Small intestine (tissue), 7 donors: Measurements from ENCODE around the gene CFAP298. TPM values are rescaled to one million over a fixed set of nuclear protein-coding genes. Genes with fewer than 3 reads are reported as not detected.

ENCODE experiments used
- DNase-seq, 2 donors: peaks; one replicate each; pipeline versions ENCODE4 v3.0.0 to v3.0.0-alpha.2; 2013
- FAIRE-seq: peaks from 2 replicates; lab custom pipeline; 2012; peaks lifted over from hg19 to GRCh38; lab: Jason Lieb, UNC
- H3K27ac ChIP-seq, 3 donors: one replicate each; pipeline ENCODE4 v1.5.1; 2013; ENCODE audit warnings: low read length in 2 of 3, mild to moderate bottlenecking in 2 of 3, control low read depth in 1 of 3, inconsistent platforms in 1 of 3, low read depth in 1 of 3, moderate library complexity in 1 of 3
- H3K27me3 ChIP-seq, 3 donors: one replicate each; pipeline ENCODE4 v1.6.1; 2013; ENCODE audit warnings: low read length in 3 of 3, inconsistent platforms in 1 of 3; ENCODE audit not compliant: control insufficient read depth in 3 of 3, insufficient read depth in 3 of 3
- H3K36me3 ChIP-seq, 3 donors: one replicate each; pipeline ENCODE4 v1.6.1; 2013; ENCODE audit warnings: low read length in 3 of 3, inconsistent platforms in 1 of 3, low read depth in 1 of 3, mild to moderate bottlenecking in 1 of 3, moderate library complexity in 1 of 3; ENCODE audit not compliant: control insufficient read depth in 3 of 3, insufficient read depth in 2 of 3
- H3K4me1 ChIP-seq, 3 donors: one replicate each; pipeline ENCODE4 v1.6.1; 2013; ENCODE audit warnings: low read length in 2 of 3, inconsistent platforms in 1 of 3, low read depth in 1 of 3, mild to moderate bottlenecking in 1 of 3, moderate library complexity in 1 of 3; ENCODE audit not compliant: control insufficient read depth in 3 of 3, insufficient read depth in 2 of 3
- H3K4me3 ChIP-seq, 3 donors: one replicate each; pipeline ENCODE4 v1.5.1; 2013; ENCODE audit warnings: low read length in 3 of 3, control low read depth in 1 of 3, inconsistent platforms in 1 of 3, low read depth in 1 of 3, mild to moderate bottlenecking in 1 of 3, moderate library complexity in 1 of 3
- H3K9me3 ChIP-seq, 2 donors: one replicate each; pipeline ENCODE4 v1.6.1; 2013; ENCODE audit warnings: low read depth in 1 of 2, low read length in 1 of 2; ENCODE audit not compliant: control insufficient read depth in 2 of 2, insufficient read depth in 1 of 2
- WGBS, 3 donors: extraction: QIAGEN DNeasy Blood & Tissue Kit; methylation state at CpG; one replicate each; pipeline ENCODE4 v1.1.7; 2013; 5-methylcytosine and 5-hydroxymethylcytosine counted together
- polyA plus RNA-seq, 4 donors: library from polyadenylated mRNA; stranded (reverse) in 3 of 4; unstranded in 1 of 4; fragments of 200-250 nt in 3 of 4; fragments of 120-200 nt in 1 of 4; gene quantifications; one replicate each; pipeline versions ENCODE4 v1.2.1 to v1.2.3, GENCODE V29; 2013
- donor health status: healthy with polysubstance abuse.
- donor health status: control.
- donor health status: control.
- donor health status: Bipolar disorder and iron deficiency.
- donor health status: healthy.

The CFAP298 gene
- polyA plus RNA-seq, 4 donors: 29.5 to 51.1 (median 37.2) TPM

- DNase-seq (no peak), FAIRE-seq (no peak)
- WGBS, 3 donors: 90 to 95% (median 92%) methylated on average over 13 of the region's 13 CpGs
- Histone ChIP-seq H3K9me3 (no peaks in the 10 kb centered on the region), H3K36me3 (no peaks in the 10 kb centered on the region), H3K4me3 (no peak overlapping the region), H3K4me1 (no peaks in the 10 kb centered on the region), H3K27me3 (no peaks in the 10 kb centered on the region), H3K27ac (no peak overlapping the region)
Measured at GRCh38 chr21:32580949-32581348, 31.2 kb downstream of the CFAP298 start.

GRCh38 chr21:32578107-32578691, 34.0 kb downstream of the CFAP298 start:
- Histone ChIP-seq H3K9me3 (no peaks in the 10 kb centered on the region), H3K27ac (no peak overlapping the region), H3K27me3 (no peaks in the 10 kb centered on the region), H3K4me1 (no peaks in the 10 kb centered on the region), H3K36me3 (no peaks in the 10 kb centered on the region), H3K4me3 (no peak overlapping the region)
- FAIRE-seq: no peak
- 42 to 57% (median 53%) methylated on average over 15 of the region's 15 CpGs for WGBS, 3 donors
- DNase-seq: peak in 1 of 2 donors; percentile 23

- WGBS, 3 donors: 92 to 93% (median 93%) methylated on average over 11 of the region's 11 CpGs
- H3K36me3 ChIP-seq: no peaks in the 10 kb centered on the region
- no peak overlapping the region for H3K27ac ChIP-seq
- DNase-seq (no peak), FAIRE-seq (no peak)
- no peak overlapping the region for H3K4me3 ChIP-seq
- H3K27me3 ChIP-seq: no peaks in the 10 kb centered on the region
- no peaks in the 10 kb centered on the region for H3K4me1 ChIP-seq
- H3K9me3 ChIP-seq: no peaks in the 10 kb centered on the region
Measured at GRCh38 chr21:32576011-32576410, 36.2 kb downstream of the CFAP298 start.

DNA sequence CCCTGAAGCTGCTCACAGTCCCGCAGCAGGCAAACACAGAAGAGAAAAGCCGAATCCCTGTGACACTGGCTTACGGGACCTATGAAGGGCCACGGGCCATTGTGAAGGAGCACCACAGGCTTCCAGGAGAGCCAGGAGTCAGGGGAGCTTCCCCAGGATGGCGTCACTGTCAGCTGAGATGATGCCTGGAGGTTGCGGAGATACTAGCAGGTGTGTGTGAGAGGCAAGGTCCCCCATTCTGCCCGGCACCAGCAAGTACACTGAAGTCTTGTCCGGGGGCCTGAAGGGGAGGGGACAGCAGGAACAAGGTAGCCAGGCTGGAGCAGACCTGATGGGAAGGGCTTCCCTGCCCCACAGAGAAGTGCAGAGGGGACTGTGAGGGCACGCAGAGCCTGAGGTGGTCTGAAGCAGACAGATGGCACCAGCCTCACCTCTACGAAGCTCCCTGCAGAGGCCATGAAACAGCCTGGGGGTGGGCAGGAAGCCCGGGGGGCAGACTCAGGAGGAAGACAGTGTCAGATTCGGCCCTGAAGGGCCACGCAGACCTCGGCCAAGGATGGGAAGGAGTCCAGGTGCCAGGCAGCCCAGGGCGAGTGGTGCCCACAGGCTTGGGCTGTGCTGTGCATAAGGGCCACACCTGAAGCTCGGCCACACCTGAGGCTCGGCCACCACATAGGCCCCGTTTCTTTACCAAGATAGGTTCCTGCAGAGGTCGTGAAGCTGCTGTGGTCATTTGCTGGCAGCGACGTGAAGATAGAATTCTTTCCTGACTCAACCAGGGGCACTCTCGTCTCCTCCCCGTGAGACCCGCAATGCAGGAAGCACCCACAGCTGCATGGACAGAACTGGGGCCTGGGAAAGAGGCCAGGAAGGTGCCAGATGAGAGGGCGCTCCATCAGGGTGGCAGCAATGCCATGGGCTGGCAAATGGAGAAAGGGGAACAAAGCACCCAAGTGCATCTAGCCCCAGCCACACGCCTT, 36.9 kb downstream of the CFAP298 start:
- Histone ChIP-seq H3K36me3 (no peaks in the 10 kb centered on the region), H3K27ac (no peak overlapping the region), H3K27me3 (no peaks in the 10 kb centered on the region), H3K9me3 (no peaks in the 10 kb centered on the region), H3K4me1 (no peaks in the 10 kb centered on the region), H3K4me3 (no peak overlapping the region)
- DNase-seq (no peak), FAIRE-seq (no peak)
- 87 to 90% (median 89%) methylated on average over 26 of the region's 26 CpGs for WGBS, 3 donors

DNA sequence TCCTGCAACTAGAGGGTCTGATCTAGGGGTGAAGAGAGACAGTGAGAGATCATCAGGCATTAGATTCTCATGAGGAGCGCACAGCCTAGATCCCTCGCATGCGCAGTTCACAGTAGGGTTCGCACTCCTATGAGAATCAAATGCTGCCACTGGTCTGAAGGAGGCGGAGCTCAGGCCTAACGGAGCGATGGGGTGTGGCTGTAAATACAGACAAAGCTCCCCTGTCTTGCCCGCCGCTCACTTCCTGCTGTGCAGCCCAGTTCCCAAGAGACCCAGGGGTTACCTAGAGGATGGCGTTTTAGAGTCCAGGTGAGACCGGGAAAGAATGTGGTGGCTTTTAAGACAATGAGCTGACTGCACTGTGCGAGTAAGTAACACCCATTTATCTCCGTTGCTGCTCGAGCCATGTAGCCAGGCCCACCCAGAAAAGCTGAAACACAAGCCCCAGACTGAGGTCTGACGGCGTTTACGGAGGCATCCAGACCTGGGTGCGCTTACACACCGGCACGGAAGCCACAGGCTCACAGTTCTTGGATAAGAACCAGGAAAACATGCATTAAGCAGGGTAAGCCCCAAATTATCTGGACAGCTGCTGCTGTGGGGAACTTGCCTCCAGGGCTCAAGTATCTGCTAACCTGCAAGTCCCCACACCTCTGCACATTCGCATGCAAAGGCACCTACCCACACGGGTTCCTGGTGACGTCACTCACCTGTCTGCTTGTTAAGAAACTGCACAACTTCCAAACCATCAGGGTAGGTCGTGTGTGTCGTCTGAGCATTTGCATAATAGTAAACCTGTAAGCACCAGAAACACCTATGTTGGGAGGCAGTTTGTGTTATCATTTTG, 39.4 kb downstream of the CFAP298 start:
- no peak overlapping the region for H3K4me3 ChIP-seq
- no peak for FAIRE-seq
- WGBS, 3 donors: 15 to 59% (median 43%) methylated on average over 25 of the region's 25 CpGs
- H3K4me1 ChIP-seq: no peaks in the 10 kb centered on the region
- no peaks in the 10 kb centered on the region for H3K36me3 ChIP-seq
- peak overlapping the region in 1 of 3 donors; percentile 41 for H3K27ac ChIP-seq
- H3K9me3 ChIP-seq: no peaks in the 10 kb centered on the region
- H3K27me3 ChIP-seq: no peaks in the 10 kb centered on the region
- peak; percentile 31 to 65 for DNase-seq

- no peaks in the 10 kb centered on the region for H3K9me3 ChIP-seq
- WGBS, 3 donors: 83 to 85% (median 84%) methylated on average over 3 of the region's 3 CpGs
- no peaks in the 10 kb centered on the region for H3K4me1 ChIP-seq
- H3K36me3 ChIP-seq: no peaks in the 10 kb centered on the region
- no peak overlapping the region for H3K4me3 ChIP-seq
- FAIRE-seq (no peak), DNase-seq (no peak)
- H3K27me3 ChIP-seq: no peaks in the 10 kb centered on the region
- no peak overlapping the region for H3K27ac ChIP-seq
Measured at GRCh38 chr21:32570456-32570855, 41.7 kb downstream of the CFAP298 start.

DNA sequence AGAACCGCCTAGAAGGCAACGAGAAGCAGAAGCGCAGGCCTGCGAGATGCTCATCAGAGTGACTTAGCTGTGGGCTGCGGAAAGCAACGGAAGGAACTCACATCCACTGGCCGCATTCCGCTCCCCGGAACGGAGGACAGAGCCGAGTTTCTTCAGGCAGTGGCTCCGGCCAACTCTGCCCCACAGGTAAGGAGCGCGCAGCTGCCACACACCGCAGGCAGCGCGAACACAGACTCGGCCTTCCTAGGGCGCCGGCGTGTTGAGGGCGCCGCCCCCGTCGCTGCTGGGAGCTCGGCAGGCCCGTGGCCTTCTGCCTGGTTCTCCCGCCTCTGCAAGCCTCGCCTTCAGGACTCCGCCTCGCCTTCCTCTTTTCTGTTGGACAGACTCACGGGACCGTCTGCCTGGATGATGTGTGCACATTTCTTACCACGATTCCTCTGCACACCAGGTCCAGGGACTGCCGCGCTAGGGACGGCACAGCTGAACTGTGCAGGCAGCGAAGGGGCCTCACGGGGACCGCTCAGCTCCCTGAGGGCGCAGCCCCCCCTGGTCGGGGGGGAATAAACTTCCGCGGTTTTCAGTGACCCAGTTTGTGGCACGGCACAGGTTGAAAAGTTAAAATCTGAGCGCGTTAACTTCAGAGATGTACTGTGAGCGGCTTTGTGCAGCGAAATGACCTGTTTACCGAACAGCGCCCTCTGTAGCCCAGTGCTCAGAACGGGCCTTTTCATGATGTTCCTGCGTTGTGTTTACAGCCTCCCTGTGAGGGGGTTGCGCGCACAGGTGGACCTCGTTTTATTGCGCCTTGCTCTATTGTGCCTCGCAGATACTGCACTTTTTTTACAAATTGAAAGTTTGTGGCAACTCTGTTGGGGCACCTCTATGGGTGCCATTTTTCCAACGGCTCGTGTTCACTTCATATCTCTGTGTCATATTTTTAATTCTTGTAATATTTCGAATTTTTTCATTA, 42.6 kb downstream of the CFAP298 start:
- Histone ChIP-seq H3K9me3 (no peaks in the 10 kb centered on the region), H3K36me3 (no peaks in the 10 kb centered on the region), H3K27me3 (no peaks in the 10 kb centered on the region), H3K4me3 (peak overlapping the region; percentile 3 to 63 (median 55)), H3K4me1 (no peaks in the 10 kb centered on the region), H3K27ac (peak overlapping the region in 2 of 3 donors; percentile 21 to 50)
- WGBS, 3 donors: 1 to 4% (median 2%) methylated on average over 60 to 61 of the region's 61 CpGs
- FAIRE-seq: no peak
- peak; percentile 79 to 87 for DNase-seq
